Neuron (in vitro differentiated cells): Measurements from ENCODE around the gene IPPK.

Experiments used
- H2AFZ ChIP-seq: one replicate; pipeline ENCODE4 v1.6.1; 2013; ENCODE audit warnings: low read depth, mild to moderate bottlenecking, inconsistent platforms, low read length, moderate library complexity
- H3K27me3 ChIP-seq: one replicate; pipeline ENCODE4 v1.6.1; 2013; ENCODE audit warnings: low read length; ENCODE audit not compliant: insufficient read depth
- H3K36me3 ChIP-seq: one replicate; pipeline ENCODE4 v1.6.1; 2013; ENCODE audit warnings: low read length; ENCODE audit not compliant: insufficient read depth
- H3K4me1 ChIP-seq: one replicate; pipeline ENCODE4 v1.6.1; 2013; ENCODE audit warnings: low read length; ENCODE audit not compliant: insufficient read depth
- H3K4me3 ChIP-seq: 2 replicates; pipeline ENCODE4 v1.5.1; 2013; ENCODE audit warnings: mild to moderate bottlenecking, low read length, moderate library complexity
- H3K9me3 ChIP-seq: one replicate; pipeline ENCODE4 v1.6.1; 2013; ENCODE audit warnings: low read length

The IPPK gene

GRCh38 chr9:92669890-92670708 is at the start of gene IPPK:
TSS of gene IPPK (minus strand) at chr9:92670131. CDS start at chr9:92669988, 143 bp downstream.
- H3K9me3 ChIP-seq = no peaks in the 10 kb centered on the region
- H2AFZ ChIP-seq = peak within 1 kb of the TSS; percentile 64
- H3K36me3 ChIP-seq = peaks cover 12% of the 10 kb centered on the region
- H3K4me1 ChIP-seq = peaks cover 15% of the 10 kb centered on the region
- peak within 1 kb of the TSS; percentile 85 for H3K4me3 ChIP-seq
- no peaks in the 10 kb centered on the region for H3K27me3 ChIP-seq

GRCh38 chr9:92719028-92719647 is 49.2 kb upstream of the IPPK start:
- peaks cover 79% of the 10 kb centered on the region for H3K36me3 ChIP-seq
- H2AFZ ChIP-seq = no peak overlapping the region
- H3K4me1 ChIP-seq = peaks cover 3% of the 10 kb centered on the region
- no peak overlapping the region for H3K4me3 ChIP-seq
- H3K27me3 ChIP-seq = no peaks in the 10 kb centered on the region
- H3K9me3 ChIP-seq = no peaks in the 10 kb centered on the region

- Histone ChIP-seq H3K4me1 (no peaks in the 10 kb centered on the region), H3K9me3 (no peaks in the 10 kb centered on the region), H2AFZ (no peak overlapping the region), H3K4me3 (no peak overlapping the region), H3K36me3 (peaks cover 86% of the 10 kb centered on the region), H3K27me3 (no peaks in the 10 kb centered on the region)
Measured at GRCh38 chr9:92718086-92719001, 48.4 kb upstream of the IPPK start.

- Histone ChIP-seq H3K27me3 (no peaks in the 10 kb centered on the region), H3K4me1 (no peaks in the 10 kb centered on the region), H3K36me3 (peaks cover 83% of the 10 kb centered on the region), H3K9me3 (no peaks in the 10 kb centered on the region), H2AFZ (no peak overlapping the region), H3K4me3 (no peak overlapping the region)
Measured at GRCh38 chr9:92717201-92718085, 47.5 kb upstream of the IPPK start.

GRCh38 chr9:92716557-92716956 is 46.6 kb upstream of the IPPK start:
- peaks cover 81% of the 10 kb centered on the region for H3K36me3 ChIP-seq
- H3K4me3 ChIP-seq = no peak overlapping the region
- H3K4me1 ChIP-seq = no peaks in the 10 kb centered on the region
- H3K27me3 ChIP-seq = no peaks in the 10 kb centered on the region
- no peaks in the 10 kb centered on the region for H3K9me3 ChIP-seq
- no peak overlapping the region for H2AFZ ChIP-seq

- no peaks in the 10 kb centered on the region for H3K27me3 ChIP-seq
- no peaks in the 10 kb centered on the region for H3K9me3 ChIP-seq
- H3K36me3 ChIP-seq = peaks cover 81% of the 10 kb centered on the region
- no peak overlapping the region for H2AFZ ChIP-seq
- no peak overlapping the region for H3K4me3 ChIP-seq
- no peaks in the 10 kb centered on the region for H3K4me1 ChIP-seq
Measured at GRCh38 chr9:92715488-92716231, 45.7 kb upstream of the IPPK start.

GRCh38 chr9:92714787-92715487 is 45.0 kb upstream of the IPPK start:
- Histone ChIP-seq H3K4me3 (no peak overlapping the region), H3K36me3 (peaks cover 80% of the 10 kb centered on the region), H3K27me3 (no peaks in the 10 kb centered on the region), H3K9me3 (no peaks in the 10 kb centered on the region), H3K4me1 (no peaks in the 10 kb centered on the region), H2AFZ (no peak overlapping the region)

- peaks cover 77% of the 10 kb centered on the region for H3K36me3 ChIP-seq
- no peaks in the 10 kb centered on the region for H3K4me1 ChIP-seq
- no peaks in the 10 kb centered on the region for H3K27me3 ChIP-seq
- no peak overlapping the region for H3K4me3 ChIP-seq
- no peaks in the 10 kb centered on the region for H3K9me3 ChIP-seq
- H2AFZ ChIP-seq = no peak overlapping the region
Measured at GRCh38 chr9:92714016-92714415, 44.1 kb upstream of the IPPK start.

- peaks cover 72% of the 10 kb centered on the region for H3K36me3 ChIP-seq
- no peaks in the 10 kb centered on the region for H3K9me3 ChIP-seq
- no peaks in the 10 kb centered on the region for H3K27me3 ChIP-seq
- no peaks in the 10 kb centered on the region for H3K4me1 ChIP-seq
- H2AFZ ChIP-seq = no peak overlapping the region
- H3K4me3 ChIP-seq = no peak overlapping the region
Measured at GRCh38 chr9:92713528-92713927, 43.6 kb upstream of the IPPK start.

- Histone ChIP-seq H3K9me3 (no peaks in the 10 kb centered on the region), H3K4me3 (no peak overlapping the region), H3K4me1 (no peaks in the 10 kb centered on the region), H2AFZ (no peak overlapping the region), H3K27me3 (no peaks in the 10 kb centered on the region), H3K36me3 (peaks cover 65% of the 10 kb centered on the region)
Measured at GRCh38 chr9:92712767-92713166, 42.8 kb upstream of the IPPK start.

- Histone ChIP-seq H2AFZ (no peak overlapping the region), H3K4me3 (no peak overlapping the region), H3K9me3 (no peaks in the 10 kb centered on the region), H3K36me3 (peaks cover 57% of the 10 kb centered on the region), H3K27me3 (no peaks in the 10 kb centered on the region), H3K4me1 (no peaks in the 10 kb centered on the region)
Measured at GRCh38 chr9:92711844-92712243, 41.9 kb upstream of the IPPK start.
